ENCODE measurements around the gene PCGF5.
"Not testable (repeated sequence)": the region's sequence is repeated elsewhere in the genome, so short reads cannot be mapped to it uniquely, and the experiment has no call there.

PCGF5 gene

DNA sequence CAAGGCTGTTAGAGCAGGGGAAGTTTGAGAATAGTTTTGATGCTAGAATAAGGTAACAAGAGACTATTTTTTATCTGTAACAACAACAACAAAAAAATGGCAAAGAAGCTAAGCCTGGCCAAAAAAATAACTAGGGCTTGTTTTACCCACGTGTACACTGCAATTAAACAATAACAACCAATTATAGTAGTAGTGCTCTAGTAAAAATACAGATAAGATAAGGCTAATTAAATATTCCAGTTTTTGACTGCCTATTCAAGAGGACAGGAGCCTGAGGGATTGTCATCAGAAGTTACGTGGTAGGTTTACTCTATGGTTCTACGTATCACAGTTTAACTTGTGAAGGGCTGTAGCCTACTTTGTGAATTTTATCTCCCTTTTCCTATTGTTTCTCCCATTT is 29.2 kb downstream of the PCGF5 start:
- H3K4me3 Mint-ChIP-seq = no peak overlapping the region
- H3K27ac Mint-ChIP-seq = no peak overlapping the region
- no peaks in the 10 kb centered on the region for H3K36me3 Mint-ChIP-seq (ENCODE audit: low read depth)
- no peaks in the 10 kb centered on the region for H3K27me3 Mint-ChIP-seq (ENCODE audit: low read depth)
- TF ChIP-seq, protein P1, sequence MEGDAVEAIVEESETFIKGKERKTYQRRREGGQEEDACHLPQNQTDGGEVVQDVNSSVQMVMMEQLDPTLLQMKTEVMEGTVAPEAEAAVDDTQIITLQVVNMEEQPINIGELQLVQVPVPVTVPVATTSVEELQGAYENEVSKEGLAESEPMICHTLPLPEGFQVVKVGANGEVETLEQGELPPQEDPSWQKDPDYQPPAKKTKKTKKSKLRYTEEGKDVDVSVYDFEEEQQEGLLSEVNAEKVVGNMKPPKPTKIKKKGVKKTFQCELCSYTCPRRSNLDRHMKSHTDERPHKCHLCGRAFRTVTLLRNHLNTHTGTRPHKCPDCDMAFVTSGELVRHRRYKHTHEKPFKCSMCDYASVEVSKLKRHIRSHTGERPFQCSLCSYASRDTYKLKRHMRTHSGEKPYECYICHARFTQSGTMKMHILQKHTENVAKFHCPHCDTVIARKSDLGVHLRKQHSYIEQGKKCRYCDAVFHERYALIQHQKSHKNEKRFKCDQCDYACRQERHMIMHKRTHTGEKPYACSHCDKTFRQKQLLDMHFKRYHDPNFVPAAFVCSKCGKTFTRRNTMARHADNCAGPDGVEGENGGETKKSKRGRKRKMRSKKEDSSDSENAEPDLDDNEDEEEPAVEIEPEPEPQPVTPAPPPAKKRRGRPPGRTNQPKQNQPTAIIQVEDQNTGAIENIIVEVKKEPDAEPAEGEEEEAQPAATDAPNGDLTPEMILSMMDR (IDR thresholded peaks at IDR 0.05; ENCODE audit: unreplicated experiment in 3 of 3) = no peak
- no peaks in the 10 kb centered on the region for H3K9me3 Mint-ChIP-seq
- peaks cover 5% of the 10 kb centered on the region for H3K4me1 Mint-ChIP-seq

DNA sequence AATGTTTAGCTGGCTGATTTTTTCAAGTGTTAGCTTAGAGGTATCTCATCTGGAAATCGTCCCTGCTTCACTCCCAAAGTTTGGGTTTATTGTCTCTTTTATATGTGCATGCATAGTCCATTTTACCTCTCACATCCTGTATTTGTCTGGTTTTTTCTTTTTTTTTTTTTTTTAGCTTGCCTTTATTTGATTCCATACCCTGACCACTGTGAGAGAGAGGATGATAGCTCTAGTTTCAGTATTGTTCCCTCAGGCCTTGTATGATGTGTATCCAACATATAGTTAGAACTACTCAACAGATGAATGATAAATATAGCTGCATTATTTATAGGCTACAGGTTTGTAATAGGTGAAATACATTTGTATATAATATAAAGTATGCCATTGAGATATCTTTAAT is 29.9 kb downstream of the PCGF5 start:
- H3K36me3 Mint-ChIP-seq (ENCODE audit: low read depth) = peaks cover 4% of the 10 kb centered on the region
- no peaks in the 10 kb centered on the region for H3K9me3 Mint-ChIP-seq
- TF ChIP-seq, protein P1 (IDR thresholded peaks at IDR 0.05; ENCODE audit: unreplicated experiment in 3 of 3) = no peak
- no peaks in the 10 kb centered on the region for H3K27me3 Mint-ChIP-seq (ENCODE audit: low read depth)
- H3K27ac Mint-ChIP-seq = no peak overlapping the region
- no peak overlapping the region for H3K4me3 Mint-ChIP-seq
- H3K4me1 Mint-ChIP-seq = peaks cover 5% of the 10 kb centered on the region

DNA sequence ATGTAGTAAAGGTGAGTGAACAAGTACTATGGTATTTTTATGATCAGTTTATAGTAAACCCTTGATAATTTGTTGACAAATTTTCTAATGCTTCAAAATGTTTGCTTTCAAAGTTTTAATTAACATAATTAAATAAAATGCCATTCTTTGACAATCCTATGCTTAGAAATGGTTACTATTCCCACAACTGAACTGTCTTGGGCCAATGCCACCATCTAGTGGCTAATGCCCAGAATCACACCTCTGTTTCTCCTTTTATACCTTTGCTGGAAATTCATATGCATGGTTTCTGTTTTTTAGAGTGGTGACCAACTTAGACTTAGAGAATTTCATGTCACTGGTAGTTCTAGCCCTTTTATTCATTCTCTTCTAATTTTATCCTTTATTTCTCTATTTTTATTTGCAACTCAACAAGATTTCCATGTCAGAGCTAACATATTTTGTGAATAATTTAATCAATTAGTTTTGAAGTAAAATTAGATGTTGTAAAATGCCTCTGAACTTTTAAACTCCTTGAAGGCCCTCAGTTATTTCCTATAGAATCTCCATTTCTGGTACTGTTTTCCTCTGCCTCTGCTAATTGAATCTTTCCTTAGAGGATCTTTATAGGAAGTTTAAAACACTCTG is 31.1 kb downstream of the PCGF5 start:
- Mint-ChIP-seq H3K27ac (no peak overlapping the region), H3K36me3 (ENCODE audit: low read depth) (peaks cover 12% of the 10 kb centered on the region), H3K27me3 (ENCODE audit: low read depth) (no peaks in the 10 kb centered on the region), H3K4me3 (no peak overlapping the region), H3K9me3 (no peaks in the 10 kb centered on the region), H3K4me1 (peaks cover 5% of the 10 kb centered on the region)
- TF ChIP-seq, protein P1 (IDR thresholded peaks at IDR 0.05; ENCODE audit: unreplicated experiment in 3 of 3) = peak; percentile 92 to 98 (median 93)

DNA sequence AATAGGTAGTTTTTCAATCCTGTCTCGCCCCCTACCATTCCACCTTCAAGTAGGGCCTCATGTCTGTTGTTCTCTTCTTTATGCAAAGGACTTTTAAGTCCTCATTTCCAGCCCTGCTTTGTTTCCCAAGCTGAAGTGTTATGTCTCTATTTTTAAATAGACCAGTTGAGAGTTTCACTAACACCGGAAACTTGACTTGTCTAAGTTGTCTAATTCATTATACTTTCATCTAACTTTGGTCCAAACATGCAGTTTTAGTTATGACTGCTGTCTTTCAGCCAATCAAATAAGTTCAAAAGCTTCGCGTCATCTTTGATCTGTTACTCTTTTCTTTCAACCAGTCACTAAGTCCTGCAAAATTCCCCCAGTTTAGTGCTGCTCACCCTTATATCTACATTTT is 32.8 kb downstream of the PCGF5 start:
- peaks cover 5% of the 10 kb centered on the region for H3K4me1 Mint-ChIP-seq
- peaks cover 14% of the 10 kb centered on the region for H3K36me3 Mint-ChIP-seq (ENCODE audit: low read depth)
- TF ChIP-seq, protein P1 (IDR thresholded peaks at IDR 0.05; ENCODE audit: unreplicated experiment in 3 of 3) = no peak
- no peak overlapping the region for H3K27ac Mint-ChIP-seq
- no peak overlapping the region for H3K4me3 Mint-ChIP-seq
- H3K27me3 Mint-ChIP-seq (ENCODE audit: low read depth) = no peaks in the 10 kb centered on the region
- H3K9me3 Mint-ChIP-seq = no peaks in the 10 kb centered on the region

DNA sequence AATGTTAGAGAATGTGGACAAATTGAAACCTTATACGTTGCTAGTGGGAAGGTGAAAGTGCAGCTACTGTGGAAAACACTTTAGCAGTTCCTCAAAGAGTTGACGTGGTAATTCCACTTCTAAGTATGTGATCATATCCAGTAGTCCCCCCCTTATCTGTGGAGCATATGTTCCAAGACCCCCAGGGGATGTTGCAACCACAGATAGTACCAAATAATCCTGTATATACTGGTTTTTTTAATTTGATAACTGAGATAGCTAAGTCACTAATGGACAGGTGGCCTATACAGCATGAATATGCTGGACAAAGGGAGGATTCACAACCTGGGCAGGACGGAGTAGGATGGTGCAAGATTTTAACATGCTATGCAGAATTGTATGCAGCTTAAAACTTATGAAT is 36.8 kb downstream of the PCGF5 start:
- H3K36me3 Mint-ChIP-seq (ENCODE audit: low read depth) = peaks cover 21% of the 10 kb centered on the region
- H3K4me1 Mint-ChIP-seq = no peaks in the 10 kb centered on the region
- no peak overlapping the region for H3K27ac Mint-ChIP-seq
- H3K9me3 Mint-ChIP-seq = no peaks in the 10 kb centered on the region
- no peak overlapping the region for H3K4me3 Mint-ChIP-seq
- TF ChIP-seq, protein P1 (IDR thresholded peaks at IDR 0.05; ENCODE audit: unreplicated experiment in 3 of 3) = no peak
- no peaks in the 10 kb centered on the region for H3K27me3 Mint-ChIP-seq (ENCODE audit: low read depth)

DNA sequence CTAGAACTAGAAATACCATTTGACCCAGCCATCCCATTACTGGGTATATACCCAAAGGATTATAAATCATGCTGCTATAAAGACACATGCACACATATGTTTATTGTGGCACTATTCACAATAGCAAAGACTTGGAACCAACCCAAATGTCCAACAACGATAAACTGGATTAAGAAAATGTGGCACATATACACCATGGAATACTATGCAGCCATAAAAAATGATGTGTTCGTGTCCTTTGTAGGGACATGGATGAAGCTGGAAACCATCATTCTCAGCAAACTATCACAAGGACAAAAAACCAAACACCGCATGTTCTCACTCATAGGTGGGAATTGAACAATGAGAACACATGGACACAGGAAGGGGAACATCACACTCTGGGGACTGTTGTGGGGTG is 40.0 kb downstream of the PCGF5 start:
- not testable (repeated sequence) for H3K27ac Mint-ChIP-seq; H3K4me3 Mint-ChIP-seq; H3K27me3 Mint-ChIP-seq (ENCODE audit: low read depth); H3K9me3 Mint-ChIP-seq; H3K4me1 Mint-ChIP-seq
- H3K36me3 Mint-ChIP-seq (ENCODE audit: low read depth) = peaks cover 17% of the 10 kb centered on the region

Measured in nephron (organoid).